Nephron progenitor cell (in vitro differentiated cells): ENCODE data around the gene PNPLA7.

Experiments used
- DNase-seq: peaks from one replicate; pipeline ENCODE4 v3.0.0; 2021
- H3K27ac Mint-ChIP-seq: 2 replicates; pipeline ENCODE4 v1.8.0; 2021; ENCODE audit warnings: mild to moderate bottlenecking, moderate library complexity, mixed read lengths
- H3K27me3 Mint-ChIP-seq: 2 replicates; pipeline ENCODE4 v1.8.0; 2021; ENCODE audit warnings: mild to moderate bottlenecking, low read depth, mixed read lengths; ENCODE audit not compliant: poor library complexity
- H3K36me3 Mint-ChIP-seq: 2 replicates; pipeline ENCODE4 v1.8.0; 2021; ENCODE audit warnings: low read depth, mixed read lengths
- H3K4me1 Mint-ChIP-seq: 2 replicates; pipeline ENCODE4 v1.8.0; 2021; ENCODE audit warnings: mixed read lengths
- H3K4me3 Mint-ChIP-seq: 2 replicates; pipeline ENCODE4 v1.8.0; 2021; ENCODE audit warnings: mild to moderate bottlenecking, moderate library complexity, mixed read lengths
- H3K9me3 Mint-ChIP-seq: 2 replicates; pipeline ENCODE4 v1.8.0; 2021; ENCODE audit warnings: mild to moderate bottlenecking, moderate library complexity, mixed read lengths
- CTCF ChIP-seq: fragments of 200-600 bp; sonication (generic); IDR thresholded peaks from 2 replicates; pipeline ENCODE4 v1.5.0; 2021; ENCODE audit warnings: antibody characterized with exemption

PNPLA7 gene

DNA sequence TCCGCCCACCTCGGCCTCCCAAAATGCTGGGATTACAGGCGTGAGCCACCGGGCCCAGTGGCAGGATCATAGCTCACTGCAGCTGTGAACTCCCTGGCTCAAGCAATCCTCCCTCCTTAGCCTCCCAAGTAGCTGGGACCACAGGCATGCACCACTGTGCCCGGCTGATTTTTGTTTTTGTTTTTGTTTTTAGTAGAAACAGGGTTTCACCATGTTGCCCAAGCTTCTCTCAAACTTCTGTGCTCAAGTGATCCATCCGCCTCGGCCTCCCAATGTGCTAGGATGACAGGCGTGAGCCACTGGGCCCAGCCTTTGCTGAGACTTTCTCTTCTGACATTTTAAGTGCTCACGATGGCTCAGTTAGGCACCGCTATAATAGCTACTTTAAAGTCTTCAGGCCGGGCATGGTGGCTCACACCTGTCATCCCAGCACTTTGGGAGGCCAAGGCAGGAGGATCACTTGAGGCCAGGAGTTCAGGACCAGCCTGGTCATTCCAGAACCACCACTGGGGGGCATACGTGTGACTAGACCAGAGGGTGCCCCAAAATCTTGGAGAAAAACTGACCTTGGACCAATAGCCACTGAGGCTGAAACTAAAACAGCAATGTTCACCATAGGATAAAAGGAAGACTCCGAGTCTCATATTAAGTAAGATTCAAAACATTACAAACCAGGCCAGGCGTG is 106.0 kb downstream of the PNPLA7 start:
- no peak for TF ChIP-seq CTCF
- Mint-ChIP-seq H3K4me1 (peaks cover 22% of the 10 kb centered on the region), H3K4me3 (no peak overlapping the region), H3K27ac (no peak overlapping the region), H3K36me3 (no peaks in the 10 kb centered on the region), H3K27me3 (peaks cover 35% of the 10 kb centered on the region), H3K9me3 (peaks cover 4% of the 10 kb centered on the region)
- DNase-seq: no peak

- no peak for TF ChIP-seq CTCF
- Mint-ChIP-seq H3K27ac (no peak overlapping the region), H3K4me3 (peak overlapping the region; percentile 76)
These were observed 108.3 kb downstream of the PNPLA7 start for GRCh38 chr9:137441935-137442321.

DNA sequence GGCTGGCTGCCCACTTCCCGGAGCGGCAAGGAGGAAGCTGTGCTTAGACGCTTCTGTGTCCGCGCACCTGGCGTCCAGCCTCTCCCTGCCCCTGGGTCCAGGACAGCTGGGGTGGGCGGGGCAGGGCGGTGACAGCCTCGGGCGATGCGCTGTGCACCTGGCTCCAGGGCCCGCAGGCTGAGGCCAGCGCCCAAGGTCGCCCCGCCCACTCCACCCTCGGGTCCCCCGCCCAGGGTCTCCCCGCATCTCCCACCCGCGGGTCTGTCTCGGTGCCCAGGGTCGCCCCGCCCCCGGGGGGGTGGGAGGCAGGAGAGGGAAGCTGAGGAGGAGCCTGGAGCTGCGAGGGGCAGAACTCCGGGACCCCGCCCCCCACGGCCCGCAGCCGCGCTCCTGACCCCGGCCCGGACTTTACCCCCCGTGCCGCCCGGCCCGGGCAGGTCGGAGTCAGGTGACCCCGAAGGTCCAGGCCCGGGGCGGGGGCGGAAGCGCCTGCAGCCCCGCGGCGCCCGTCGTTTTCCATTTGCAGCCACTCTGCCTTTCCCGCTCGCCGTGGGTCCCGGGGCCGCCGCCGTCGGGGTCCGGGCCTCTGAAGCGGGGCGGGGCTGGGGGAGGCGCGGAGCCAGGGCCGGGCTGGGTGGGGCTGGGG is 108.8 kb downstream of the PNPLA7 start, which contains the start of gene ENTPD8:
TSS of gene ENTPD8 (minus strand) at position 69 of the 646 bp plus-strand sequence. CDS start 3,072 bp downstream, outside the sequence.
- H3K36me3 Mint-ChIP-seq: no peaks in the 10 kb centered on the region
- no peak within 1 kb of the TSS for H3K27ac Mint-ChIP-seq
- H3K9me3 Mint-ChIP-seq: peaks cover 4% of the 10 kb centered on the region
- DNase-seq: peak; percentile 74
- TF ChIP-seq CTCF: no peak
- peak within 1 kb of the TSS; percentile 76 for H3K4me3 Mint-ChIP-seq
- H3K4me1 Mint-ChIP-seq: peaks cover 14% of the 10 kb centered on the region
- peaks cover 35% of the 10 kb centered on the region for H3K27me3 Mint-ChIP-seq

More at GRCh38 chr9:137441935-137442321, 108.3 kb downstream of the PNPLA7 start:
- DNase-seq: no peak
- H3K9me3 Mint-ChIP-seq: peaks cover 4% of the 10 kb centered on the region
- H3K4me1 Mint-ChIP-seq: peaks cover 19% of the 10 kb centered on the region
- peaks cover 35% of the 10 kb centered on the region for H3K27me3 Mint-ChIP-seq
- H3K36me3 Mint-ChIP-seq: no peaks in the 10 kb centered on the region

DNA sequence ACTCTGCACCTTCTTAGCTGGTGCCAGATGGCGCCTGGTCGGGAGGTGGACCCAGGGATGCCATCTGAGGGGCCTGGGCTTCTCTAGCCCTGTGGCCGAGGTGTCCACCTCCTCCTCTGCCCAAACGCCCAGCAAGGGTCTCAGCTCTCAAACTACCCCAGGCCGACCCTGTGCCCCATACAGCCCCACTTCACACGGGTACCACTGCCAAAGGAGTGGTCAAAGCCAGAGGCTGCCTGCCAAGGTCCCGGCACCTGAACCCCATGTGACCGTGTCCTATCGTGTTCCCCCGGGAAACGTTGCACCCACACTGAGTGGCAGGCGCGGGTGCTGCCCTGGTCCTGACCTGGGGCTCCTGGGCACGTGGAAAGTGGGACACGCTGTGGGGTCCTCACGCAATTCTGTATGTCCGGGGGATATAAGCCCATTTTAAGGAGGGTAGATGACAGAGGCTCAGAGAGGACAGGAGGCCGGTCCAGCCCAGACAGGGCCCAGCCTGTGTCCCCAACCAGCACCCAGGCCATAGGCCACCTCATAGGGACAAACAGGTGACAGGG is 111.0 kb downstream of the PNPLA7 start:
- no peaks in the 10 kb centered on the region for H3K36me3 Mint-ChIP-seq
- no peak overlapping the region for H3K27ac Mint-ChIP-seq
- peak; percentile 1 for DNase-seq
- TF ChIP-seq CTCF: no peak
- H3K4me1 Mint-ChIP-seq: peaks cover 5% of the 10 kb centered on the region
- H3K4me3 Mint-ChIP-seq: no peak overlapping the region
- peaks cover 29% of the 10 kb centered on the region for H3K27me3 Mint-ChIP-seq
- peaks cover 4% of the 10 kb centered on the region for H3K9me3 Mint-ChIP-seq

- DNase-seq: peak; percentile 1
- Mint-ChIP-seq H3K27me3 (peaks cover 23% of the 10 kb centered on the region), H3K36me3 (no peaks in the 10 kb centered on the region), H3K27ac (no peak overlapping the region), H3K4me1 (peaks cover 5% of the 10 kb centered on the region), H3K4me3 (no peak overlapping the region), H3K9me3 (peaks cover 4% of the 10 kb centered on the region)
- TF ChIP-seq CTCF: no peak
These were observed 111.5 kb downstream of the PNPLA7 start for GRCh38 chr9:137438591-137439157.
